Osteocyte (in vitro differentiated cells): ENCODE data around the gene PRKN. TPM values are rescaled to one million over a fixed set of nuclear protein-coding genes. Genes with fewer than 3 reads are reported as not detected.

ENCODE experiments used
- DNase-seq: peaks from one replicate; pipeline ENCODE4 v3.0.0; 2021; ENCODE audit warnings: mixed read lengths; ENCODE audit not compliant: unreplicated experiment; ENCODE audit errors: extremely low spot score
- H3K27ac Mint-ChIP-seq: one replicate; pipeline ENCODE4 v1.8.0; 2021; ENCODE audit warnings: mild to moderate bottlenecking, mixed read lengths; ENCODE audit not compliant: unreplicated experiment
- H3K27me3 Mint-ChIP-seq: one replicate; pipeline ENCODE4 v1.8.0; 2021; ENCODE audit warnings: mixed read lengths; ENCODE audit not compliant: unreplicated experiment
- H3K36me3 Mint-ChIP-seq: one replicate; pipeline ENCODE4 v1.8.0; 2021; ENCODE audit warnings: mixed read lengths; ENCODE audit not compliant: unreplicated experiment
- H3K4me1 Mint-ChIP-seq: one replicate; pipeline ENCODE4 v1.8.0; 2021; ENCODE audit warnings: mixed read lengths; ENCODE audit not compliant: unreplicated experiment
- H3K4me3 Mint-ChIP-seq: one replicate; pipeline ENCODE4 v1.8.0; 2021; ENCODE audit warnings: mild to moderate bottlenecking, moderate library complexity, mixed read lengths; ENCODE audit not compliant: unreplicated experiment
- H3K9me3 Mint-ChIP-seq: one replicate; pipeline ENCODE4 v1.8.0; 2021; ENCODE audit warnings: mixed read lengths; ENCODE audit not compliant: unreplicated experiment
- total RNA-seq: library from RNA; stranded (reverse); gene quantifications from 2 replicates; pipeline ENCODE4 v1.2.1, GENCODE V29; 2021
- TF ChIP-seq, protein P1 (sequence below): fragments of 200-600 bp; sonication (generic); IDR thresholded peaks from 2 replicates; pipeline ENCODE4 v1.5.0; 2021; ENCODE audit warnings: antibody characterized with exemption, mild to moderate bottlenecking, moderate library complexity

The PRKN gene
- total RNA-seq, 1 donor from 2014 or later: 13.4 TPM

DNA sequence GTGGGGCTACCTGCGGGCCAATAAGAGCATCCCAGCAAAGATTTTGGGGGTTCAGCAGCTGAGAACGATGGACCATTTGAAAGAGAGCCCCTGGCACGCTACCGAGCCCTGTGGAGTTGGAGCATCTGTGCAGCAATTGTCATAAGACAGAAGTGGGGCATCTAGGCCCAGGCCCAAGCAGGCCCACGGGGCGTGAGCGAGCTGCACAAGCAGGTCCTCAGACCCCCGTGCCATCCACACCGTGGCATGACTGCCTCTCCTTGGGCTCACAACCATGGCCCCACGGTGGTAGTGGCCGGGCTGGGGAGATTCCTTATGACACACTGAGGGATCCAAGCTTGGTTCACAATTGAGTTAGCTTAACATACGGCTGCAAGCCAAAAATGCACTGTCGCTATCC, 1350.5 kb downstream of the PRKN start:
- Mint-ChIP-seq H3K27ac (no peak overlapping the region), H3K9me3 (no peaks in the 10 kb centered on the region), H3K36me3 (no peaks in the 10 kb centered on the region), H3K27me3 (peaks cover 4% of the 10 kb centered on the region), H3K4me1 (no peaks in the 10 kb centered on the region), H3K4me3 (no peak overlapping the region)
- DNase-seq: no peak
- TF ChIP-seq, protein P1, sequence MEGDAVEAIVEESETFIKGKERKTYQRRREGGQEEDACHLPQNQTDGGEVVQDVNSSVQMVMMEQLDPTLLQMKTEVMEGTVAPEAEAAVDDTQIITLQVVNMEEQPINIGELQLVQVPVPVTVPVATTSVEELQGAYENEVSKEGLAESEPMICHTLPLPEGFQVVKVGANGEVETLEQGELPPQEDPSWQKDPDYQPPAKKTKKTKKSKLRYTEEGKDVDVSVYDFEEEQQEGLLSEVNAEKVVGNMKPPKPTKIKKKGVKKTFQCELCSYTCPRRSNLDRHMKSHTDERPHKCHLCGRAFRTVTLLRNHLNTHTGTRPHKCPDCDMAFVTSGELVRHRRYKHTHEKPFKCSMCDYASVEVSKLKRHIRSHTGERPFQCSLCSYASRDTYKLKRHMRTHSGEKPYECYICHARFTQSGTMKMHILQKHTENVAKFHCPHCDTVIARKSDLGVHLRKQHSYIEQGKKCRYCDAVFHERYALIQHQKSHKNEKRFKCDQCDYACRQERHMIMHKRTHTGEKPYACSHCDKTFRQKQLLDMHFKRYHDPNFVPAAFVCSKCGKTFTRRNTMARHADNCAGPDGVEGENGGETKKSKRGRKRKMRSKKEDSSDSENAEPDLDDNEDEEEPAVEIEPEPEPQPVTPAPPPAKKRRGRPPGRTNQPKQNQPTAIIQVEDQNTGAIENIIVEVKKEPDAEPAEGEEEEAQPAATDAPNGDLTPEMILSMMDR: no peak

DNA sequence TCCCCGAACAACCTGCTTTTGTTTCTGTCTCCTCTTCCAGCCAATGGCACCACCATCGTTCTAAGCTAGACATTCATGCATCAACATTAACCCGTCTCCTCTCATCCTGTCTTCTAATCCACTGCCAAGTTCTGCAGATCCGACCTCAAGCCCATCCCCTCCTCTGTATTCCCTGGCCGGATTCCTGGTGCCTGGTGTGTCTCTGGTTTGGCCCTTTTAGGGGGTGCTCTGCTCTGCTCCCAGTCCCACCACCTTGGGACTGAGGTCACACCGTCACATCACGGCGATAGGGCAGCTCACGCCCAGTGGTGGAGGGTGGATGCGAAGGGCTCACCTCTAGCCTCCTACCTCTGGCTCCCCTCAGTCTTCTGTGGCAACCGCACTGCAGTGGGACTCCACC, 1351.2 kb downstream of the PRKN start:
- DNase-seq: no peak
- Mint-ChIP-seq H3K27me3 (peaks cover 4% of the 10 kb centered on the region), H3K4me1 (no peaks in the 10 kb centered on the region), H3K9me3 (no peaks in the 10 kb centered on the region), H3K36me3 (no peaks in the 10 kb centered on the region), H3K27ac (no peak overlapping the region), H3K4me3 (no peak overlapping the region)
- TF ChIP-seq, protein P1: no peak

DNA sequence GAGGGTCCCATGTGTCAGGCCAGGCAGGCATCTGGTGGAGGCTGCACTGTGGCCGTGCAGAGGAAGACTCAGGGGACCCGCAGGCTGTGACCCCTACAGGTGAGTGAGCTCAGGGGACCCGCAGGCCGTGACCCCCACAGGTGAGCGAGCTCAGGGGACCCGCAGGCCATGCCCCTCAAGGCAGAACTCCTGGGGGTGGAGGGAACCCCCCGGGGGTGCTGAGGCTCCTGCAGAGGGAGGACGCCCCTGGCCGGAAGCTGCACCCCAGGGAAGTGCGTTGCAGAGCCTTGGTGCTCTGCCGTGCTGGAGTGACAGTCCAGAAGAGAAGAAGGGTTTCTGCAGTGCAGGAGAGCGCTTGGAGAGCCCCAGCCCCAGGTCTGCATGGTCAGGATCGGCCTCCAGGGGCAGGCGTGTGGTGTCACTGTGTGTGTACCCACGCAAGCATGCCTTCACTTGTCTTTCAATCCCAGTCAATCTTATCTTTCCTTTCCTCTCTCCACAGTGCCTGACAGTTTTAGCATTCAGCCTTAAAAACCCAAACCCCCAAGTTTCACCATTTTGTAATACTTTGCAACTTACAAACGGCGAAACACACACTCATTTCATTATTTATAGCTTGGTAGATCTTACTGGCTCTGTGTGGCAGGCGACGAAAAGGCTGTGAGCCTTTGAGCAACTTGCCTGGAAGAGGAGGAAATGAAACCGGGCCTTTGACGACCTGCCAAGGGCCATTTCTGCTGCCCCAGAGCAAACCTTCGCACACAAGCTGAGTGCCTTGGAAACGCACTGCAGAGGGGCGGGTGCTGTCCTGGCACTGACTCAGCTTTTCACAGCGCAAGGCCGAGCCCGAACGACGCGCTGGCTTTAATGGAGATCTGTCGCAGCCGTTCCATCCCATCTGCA, 1352.3 kb downstream of the PRKN start:
- H3K4me3 Mint-ChIP-seq: no peak overlapping the region
- H3K27ac Mint-ChIP-seq: no peak overlapping the region
- no peak for DNase-seq
- no peaks in the 10 kb centered on the region for H3K9me3 Mint-ChIP-seq
- TF ChIP-seq, protein P1: no peak
- no peaks in the 10 kb centered on the region for H3K36me3 Mint-ChIP-seq
- peaks cover 4% of the 10 kb centered on the region for H3K27me3 Mint-ChIP-seq
- no peaks in the 10 kb centered on the region for H3K4me1 Mint-ChIP-seq

DNA sequence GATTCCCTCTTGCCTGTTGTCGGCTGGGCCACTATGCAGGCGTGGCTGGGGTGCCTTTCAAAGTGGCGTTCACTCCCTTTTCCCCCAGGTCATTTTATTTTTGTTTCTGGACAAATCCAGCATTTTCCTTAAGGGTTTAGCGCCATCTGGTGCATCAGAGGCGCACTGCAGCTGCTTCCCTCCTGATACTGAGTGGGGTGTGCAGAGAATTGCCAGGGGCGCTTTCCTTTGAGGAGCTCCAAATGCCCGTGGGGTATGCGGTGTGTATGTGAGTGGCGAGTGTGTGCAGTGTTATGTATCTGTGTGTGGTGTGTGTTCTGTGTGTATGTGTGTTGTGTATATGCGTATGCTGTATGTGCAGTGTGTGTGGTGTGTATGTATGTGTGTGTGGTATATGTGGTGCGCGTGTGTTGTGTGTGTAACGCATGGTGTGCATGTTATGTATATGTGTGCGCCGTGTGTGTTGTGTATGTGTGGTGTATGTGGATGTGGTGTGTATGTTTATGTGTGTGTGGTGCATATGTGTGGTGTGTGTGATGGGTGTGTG, 1353.6 kb downstream of the PRKN start:
- no peak for DNase-seq
- Mint-ChIP-seq H3K27ac (no peak overlapping the region), H3K36me3 (no peaks in the 10 kb centered on the region), H3K4me1 (no peaks in the 10 kb centered on the region), H3K4me3 (no peak overlapping the region), H3K9me3 (no peaks in the 10 kb centered on the region), H3K27me3 (no peaks in the 10 kb centered on the region)
- TF ChIP-seq, protein P1: peak; percentile 99

GRCh38 chr6:161372422-161372793, 1355.2 kb downstream of the PRKN start:
- Mint-ChIP-seq H3K27me3 (no peaks in the 10 kb centered on the region), H3K4me1 (no peaks in the 10 kb centered on the region), H3K36me3 (no peaks in the 10 kb centered on the region), H3K4me3 (no peak overlapping the region), H3K9me3 (no peaks in the 10 kb centered on the region), H3K27ac (no peak overlapping the region)
- DNase-seq: no peak
- TF ChIP-seq, protein P1: no peak
